Stomach (tissue), 9 donors: ENCODE measurements around the gene BRF1. TPM values are rescaled to one million over a fixed set of nuclear protein-coding genes. Genes with fewer than 3 reads are reported as not detected.
A peak's percentile ranks its signal among the peaks of the same experiment; 100 is the strongest.

Experiments
- DNase-seq, 2 donors: peaks; one replicate each; pipeline versions ENCODE4 v3.0.0 to v3.0.0-alpha.2; 2013 to 2019
- H3K27ac ChIP-seq, 5 donors: fragments of 200-600 bp in 4 of 5; sonication (generic) in 4 of 5; one replicate each; pipeline ENCODE4 v1.5.1; 2013 to 2019; ENCODE audit warnings: mild to moderate bottlenecking in 1 of 5, moderate library complexity in 1 of 5
- H3K27me3 ChIP-seq, 3 donors: fragments of 200-600 bp; sonication (generic); one replicate each; pipeline ENCODE4 v1.5.1; 2017 to 2019; ENCODE audit warnings: mixed run types in 1 of 3
- H3K36me3 ChIP-seq, 4 donors: fragments of 200-600 bp; sonication (generic); 1 replicate in 3 of 4; 2 replicates in 1 of 4; pipeline ENCODE4 v1.5.1; 2016 to 2019
- H3K4me1 ChIP-seq, 4 donors: fragments of 200-600 bp; sonication (generic); one replicate each; pipeline ENCODE4 v1.5.1; 2016 to 2019
- H3K4me3 ChIP-seq, 4 donors: fragments of 200-600 bp; sonication (generic) in 3 of 4; one replicate each; pipeline ENCODE4 v1.5.1; 2016 to 2019; ENCODE audit warnings: mild to moderate bottlenecking in 1 of 4
- H3K9me3 ChIP-seq, 4 donors: fragments of 200-600 bp; sonication (generic); one replicate each; pipeline ENCODE4 v1.5.1; 2016 to 2019
- EP300 ChIP-seq: sonication (generic); formaldehyde crosslinking; IDR thresholded peaks from one replicate; pipeline ENCODE4 v1.6.1; 2017; ENCODE audit warnings: antibody characterized with exemption
- POLR2A ChIP-seq, 4 donors: fragments of 450-650 bp; IDR thresholded peaks; one replicate each; pipeline ENCODE4 v1.6.1; 2016; ENCODE audit warnings: antibody characterized with exemption in 4 of 4, control low read depth in 2 of 4, mild to moderate bottlenecking in 1 of 4, moderate library complexity in 1 of 4
- POLR2AphosphoS5 ChIP-seq, 3 donors: sonication (generic); formaldehyde crosslinking; IDR thresholded peaks; one replicate each; pipeline ENCODE4 v1.6.1; 2016; ENCODE audit warnings: antibody characterized with exemption in 3 of 3
- WGBS, 5 donors: extraction: QIAGEN DNeasy Blood & Tissue Kit in 3 of 5; methylation state at CpG; one replicate each; pipeline versions ENCODE4 v1.1.5 to v1.1.7; 2013 to 2018; 5-methylcytosine and 5-hydroxymethylcytosine counted together
- intact Hi-C: fragments of 100-400 bp; cut with DNase I; formaldehyde crosslinking; loops from one replicate; pipeline ENCODE4 v1.15.1; 2023; ENCODE audit warnings: low total_unique reads
- polyA plus RNA-seq, 3 donors: library from polyadenylated mRNA; stranded (reverse); fragments of 200-250 nt; gene quantifications; one replicate each; pipeline ENCODE4 v1.2.3, GENCODE V29; 2013
- total RNA-seq, 5 donors: library from RNA; depleted of rRNA; stranded (reverse); fragments of >200 nt; gene quantifications; one replicate each; pipeline versions ENCODE4 v1.1.0 to v1.2.3, GENCODE V29; 2014 to 2016
- TF ChIP-seq, protein P1 (sequence below), 7 experiments: fragments of 450-650 bp in 4 of 7; fragments of 200-600 bp in 3 of 7; sonication (generic) in 3 of 7; IDR thresholded peaks; one replicate each; pipeline ENCODE4 v1.5.1; 2016 to 2019; ENCODE audit warnings: antibody characterized with exemption in 7 of 7, control low read depth in 2 of 7, mild to moderate bottlenecking in 1 of 7
- donor health status: healthy with polysubstance abuse.
- donor health status: Bipolar disorder and iron deficiency.
- donor health status: healthy.

Gene BRF1
- total and polyA plus RNA-seq, 8 donors, result 9.2 to 141 (median 33.9) TPM

DNA sequence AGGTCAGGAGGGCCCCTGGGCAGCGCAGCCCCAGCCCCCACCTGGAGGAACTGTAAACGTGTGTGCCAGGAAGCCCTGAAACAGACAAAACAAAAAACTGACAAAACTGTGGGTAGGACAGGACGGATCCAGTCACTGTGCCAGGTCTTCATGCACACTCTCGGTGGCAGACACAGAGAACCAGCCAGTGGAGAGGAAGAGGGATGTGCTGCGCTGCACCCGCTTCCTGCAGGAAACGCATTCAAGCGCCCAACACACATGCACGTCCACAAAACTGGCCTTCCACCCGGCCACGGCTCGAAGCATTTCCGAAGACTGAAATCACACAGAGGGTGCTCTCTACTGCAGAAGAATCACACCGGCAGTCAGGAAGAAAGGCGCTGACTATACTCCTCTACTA, 16.9 kb downstream of the BRF1 start:
- Histone ChIP-seq H3K4me3 (no peak overlapping the region), H3K36me3 (peaks cover 0 to 43% (median 29%) of the 10 kb centered on the region in 4 donors), H3K27me3 (no peaks in the 10 kb centered on the region), H3K27ac (no peak overlapping the region), H3K9me3 (no peaks in the 10 kb centered on the region), H3K4me1 (peaks cover 11 to 58% (median 30%) of the 10 kb centered on the region in 4 donors)
- TF ChIP-seq POLR2A (IDR thresholded peaks at IDR 0.05) (no peak), EP300 (no peak), POLR2AphosphoS5 (IDR thresholded peaks at IDR 0.05) (no peak)
- TF ChIP-seq, protein P1, sequence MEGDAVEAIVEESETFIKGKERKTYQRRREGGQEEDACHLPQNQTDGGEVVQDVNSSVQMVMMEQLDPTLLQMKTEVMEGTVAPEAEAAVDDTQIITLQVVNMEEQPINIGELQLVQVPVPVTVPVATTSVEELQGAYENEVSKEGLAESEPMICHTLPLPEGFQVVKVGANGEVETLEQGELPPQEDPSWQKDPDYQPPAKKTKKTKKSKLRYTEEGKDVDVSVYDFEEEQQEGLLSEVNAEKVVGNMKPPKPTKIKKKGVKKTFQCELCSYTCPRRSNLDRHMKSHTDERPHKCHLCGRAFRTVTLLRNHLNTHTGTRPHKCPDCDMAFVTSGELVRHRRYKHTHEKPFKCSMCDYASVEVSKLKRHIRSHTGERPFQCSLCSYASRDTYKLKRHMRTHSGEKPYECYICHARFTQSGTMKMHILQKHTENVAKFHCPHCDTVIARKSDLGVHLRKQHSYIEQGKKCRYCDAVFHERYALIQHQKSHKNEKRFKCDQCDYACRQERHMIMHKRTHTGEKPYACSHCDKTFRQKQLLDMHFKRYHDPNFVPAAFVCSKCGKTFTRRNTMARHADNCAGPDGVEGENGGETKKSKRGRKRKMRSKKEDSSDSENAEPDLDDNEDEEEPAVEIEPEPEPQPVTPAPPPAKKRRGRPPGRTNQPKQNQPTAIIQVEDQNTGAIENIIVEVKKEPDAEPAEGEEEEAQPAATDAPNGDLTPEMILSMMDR (IDR thresholded peaks at IDR 0.05), result no peak
- no peak for DNase-seq
- intact Hi-C loops, result loop anchor here (10.0 kb wide), 1 partner anchor 79 kb away; no protein-coding TSS in a partner anchor
- WGBS, 5 donors, result 62 to 78% (median 75%) methylated on average over 15 of the region's 15 CpGs

DNA sequence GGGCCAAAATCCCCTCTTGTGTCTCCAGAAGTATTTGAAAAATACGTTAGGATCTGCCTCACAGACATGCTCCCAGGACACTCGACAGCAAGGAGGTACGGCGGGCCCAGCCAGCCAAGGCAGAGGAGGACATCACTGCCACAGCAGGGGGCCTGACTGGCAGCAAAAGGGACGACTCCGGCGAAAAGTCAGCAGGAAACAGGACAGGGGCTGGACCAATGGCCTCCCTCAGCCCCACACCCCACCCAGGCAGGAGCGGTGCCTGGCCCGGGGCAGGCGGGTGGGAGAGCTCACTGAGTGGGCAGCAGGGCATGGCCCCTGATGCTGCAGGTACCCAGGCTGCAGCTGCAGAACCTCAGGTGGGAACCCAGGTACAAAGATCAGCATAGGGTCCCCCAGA, 17.8 kb downstream of the BRF1 start:
- peaks cover 11 to 58% (median 30%) of the 10 kb centered on the region in 4 donors for H3K4me1 ChIP-seq
- H3K36me3 ChIP-seq, result peaks cover 0 to 43% (median 29%) of the 10 kb centered on the region in 4 donors
- no peak overlapping the region for H3K27ac ChIP-seq
- intact Hi-C loops, result loop anchor here (10.0 kb wide), 1 partner anchor 78 kb away; no protein-coding TSS in a partner anchor
- no peaks in the 10 kb centered on the region for H3K9me3 ChIP-seq
- no peak for TF ChIP-seq POLR2A (IDR thresholded peaks at IDR 0.05)
- H3K4me3 ChIP-seq, result no peak overlapping the region
- 63 to 74% (median 69%) methylated on average over 7 to 10 of the region's 10 CpGs for WGBS, 5 donors
- DNase-seq, result no peak
- H3K27me3 ChIP-seq, result no peaks in the 10 kb centered on the region

DNA sequence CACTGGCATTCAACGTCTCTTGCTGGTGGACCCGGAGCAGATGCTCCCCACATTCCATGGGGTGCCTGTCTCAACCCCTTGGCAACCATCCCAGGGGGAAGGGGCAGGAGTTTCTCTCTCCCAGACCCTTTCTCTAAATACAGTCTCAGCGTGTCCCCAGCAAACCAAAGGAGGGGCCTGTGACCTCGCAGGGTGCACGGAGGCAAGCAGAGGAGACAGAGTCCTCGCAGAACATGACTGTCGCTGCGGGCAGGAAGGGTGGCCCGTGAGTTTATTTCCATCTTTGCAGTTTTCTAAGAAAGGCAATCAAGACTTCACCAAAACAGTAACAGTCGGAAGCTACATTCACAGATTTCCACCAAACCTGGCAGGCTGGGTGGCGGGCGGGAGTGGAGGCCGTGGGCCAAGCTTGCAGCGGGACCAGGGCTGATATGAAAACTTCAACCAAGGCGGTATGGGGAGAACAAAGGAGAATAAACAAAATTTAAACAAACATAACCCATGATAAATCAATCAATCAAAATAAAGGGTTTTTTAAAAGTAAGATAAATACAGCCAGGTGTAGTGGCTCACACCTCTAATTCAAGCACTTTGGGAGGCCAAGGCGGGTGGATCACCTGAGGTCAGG, 18.6 kb downstream of the BRF1 start:
- Histone ChIP-seq H3K9me3 (no peaks in the 10 kb centered on the region), H3K36me3 (peaks cover 0 to 43% (median 29%) of the 10 kb centered on the region in 4 donors), H3K27me3 (no peaks in the 10 kb centered on the region), H3K4me3 (no peak overlapping the region), H3K27ac (no peak overlapping the region), H3K4me1 (peaks cover 11 to 50% (median 30%) of the 10 kb centered on the region in 4 donors)
- TF ChIP-seq, protein P1 (IDR thresholded peaks at IDR 0.05), result peak in 1 of 7 experiments; percentile 1
- no peak for TF ChIP-seq EP300
- intact Hi-C loops, result loop anchor here (10.0 kb wide), 1 partner anchor 77 kb away; no protein-coding TSS in a partner anchor
- 27 to 51% (median 46%) methylated on average over 16 of the region's 16 CpGs for WGBS, 5 donors
- DNase-seq, result peak in 1 of 2 donors; percentile 42

DNA sequence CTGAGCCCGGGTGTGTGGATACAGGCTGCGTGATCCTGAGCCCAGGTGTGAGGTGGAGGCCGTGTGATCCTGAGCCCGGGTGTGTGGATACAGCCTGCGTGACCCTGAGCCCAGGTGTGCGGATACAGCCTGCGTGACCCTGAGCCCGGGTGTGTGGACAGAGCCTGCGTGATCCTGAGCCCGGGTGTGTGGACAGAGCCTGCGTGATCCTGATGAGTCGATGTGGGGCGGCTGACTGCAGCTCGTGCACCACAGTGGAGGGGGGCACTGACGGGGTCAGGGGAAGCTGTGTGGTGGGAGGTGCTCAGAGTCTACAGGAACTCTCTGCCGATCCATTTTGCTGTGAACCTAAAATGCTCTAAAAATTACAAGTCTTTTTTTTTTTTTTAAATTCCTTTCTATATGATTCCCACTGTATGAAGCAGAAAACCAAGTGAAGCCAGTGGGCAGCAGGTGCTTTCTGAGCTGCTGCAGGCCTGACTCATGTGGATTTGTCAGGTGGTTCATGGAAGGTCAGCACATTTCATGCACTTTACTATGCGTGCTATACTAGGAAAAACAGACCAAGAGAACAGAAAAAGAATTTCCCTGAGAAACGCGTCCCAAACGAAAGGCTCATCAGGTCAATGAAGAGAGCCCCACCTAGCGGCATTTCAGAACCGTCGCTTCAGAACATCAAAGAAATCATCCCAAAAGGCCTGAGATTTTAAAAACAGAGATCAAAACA, 19.3 kb downstream of the BRF1 start:
- WGBS, 5 donors, result 54 to 67% (median 58%) methylated on average over 20 to 23 of the region's 23 CpGs
- H3K4me3 ChIP-seq, result no peak overlapping the region
- intact Hi-C loops, result loop anchor here (10.0 kb wide), 1 partner anchor 77 kb away; no protein-coding TSS in a partner anchor
- H3K4me1 ChIP-seq, result peaks cover 11 to 44% (median 30%) of the 10 kb centered on the region in 4 donors
- TF ChIP-seq EP300 (no peak), POLR2A (IDR thresholded peaks at IDR 0.05) (no peak), POLR2AphosphoS5 (IDR thresholded peaks at IDR 0.05) (no peak)
- TF ChIP-seq, protein P1 (IDR thresholded peaks at IDR 0.05), result peak in 4 of 7 experiments; percentile 30 to 55 (median 50)
- H3K27me3 ChIP-seq, result no peaks in the 10 kb centered on the region
- peak in 1 of 2 donors; percentile 87 for DNase-seq
- H3K9me3 ChIP-seq, result no peaks in the 10 kb centered on the region
- no peak overlapping the region for H3K27ac ChIP-seq
- peaks cover 0 to 43% (median 29%) of the 10 kb centered on the region in 4 donors for H3K36me3 ChIP-seq
